ENCODE measurements around the gene ANKS1B.

ANKS1B gene

DNA sequence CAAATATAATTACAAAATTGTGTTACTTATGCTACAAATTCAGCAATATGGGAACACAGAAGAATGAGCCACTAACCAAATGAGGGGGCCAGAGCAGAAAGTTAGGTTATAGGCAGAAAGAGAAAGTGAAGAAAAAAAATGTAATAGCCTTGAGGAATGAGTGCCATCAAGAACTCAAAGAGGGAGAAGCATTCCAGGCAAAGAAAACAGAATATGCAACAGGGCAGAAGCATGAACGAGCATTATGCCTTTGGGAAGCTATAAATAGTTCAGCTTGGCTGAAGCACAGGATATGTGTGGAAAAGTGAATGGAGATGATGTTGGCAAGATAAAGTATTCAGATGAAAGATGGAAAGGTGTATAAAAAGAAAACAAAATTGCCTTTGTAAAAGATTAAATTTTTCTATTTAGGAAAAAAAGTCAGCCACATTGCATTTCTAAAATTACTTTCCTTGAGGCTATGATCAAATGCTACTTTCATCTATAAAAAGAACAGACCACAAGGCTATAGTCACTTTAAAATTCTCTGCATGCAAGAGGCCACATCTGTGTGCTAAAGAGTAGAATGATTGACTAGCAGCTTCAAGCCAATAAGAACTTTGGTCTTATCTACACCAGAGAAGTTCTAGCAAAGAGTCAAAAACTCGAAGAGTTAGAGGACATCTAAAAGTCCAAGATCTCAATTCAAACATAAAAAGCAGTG, 530.7 kb downstream of the ANKS1B start:
- TF ChIP-seq, protein P1, sequence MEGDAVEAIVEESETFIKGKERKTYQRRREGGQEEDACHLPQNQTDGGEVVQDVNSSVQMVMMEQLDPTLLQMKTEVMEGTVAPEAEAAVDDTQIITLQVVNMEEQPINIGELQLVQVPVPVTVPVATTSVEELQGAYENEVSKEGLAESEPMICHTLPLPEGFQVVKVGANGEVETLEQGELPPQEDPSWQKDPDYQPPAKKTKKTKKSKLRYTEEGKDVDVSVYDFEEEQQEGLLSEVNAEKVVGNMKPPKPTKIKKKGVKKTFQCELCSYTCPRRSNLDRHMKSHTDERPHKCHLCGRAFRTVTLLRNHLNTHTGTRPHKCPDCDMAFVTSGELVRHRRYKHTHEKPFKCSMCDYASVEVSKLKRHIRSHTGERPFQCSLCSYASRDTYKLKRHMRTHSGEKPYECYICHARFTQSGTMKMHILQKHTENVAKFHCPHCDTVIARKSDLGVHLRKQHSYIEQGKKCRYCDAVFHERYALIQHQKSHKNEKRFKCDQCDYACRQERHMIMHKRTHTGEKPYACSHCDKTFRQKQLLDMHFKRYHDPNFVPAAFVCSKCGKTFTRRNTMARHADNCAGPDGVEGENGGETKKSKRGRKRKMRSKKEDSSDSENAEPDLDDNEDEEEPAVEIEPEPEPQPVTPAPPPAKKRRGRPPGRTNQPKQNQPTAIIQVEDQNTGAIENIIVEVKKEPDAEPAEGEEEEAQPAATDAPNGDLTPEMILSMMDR (IDR thresholded peaks at IDR 0.05; ENCODE audit: low read depth, low read length, missing control alignments) = no peak
- no peaks in the 10 kb centered on the region for H3K36me3 ChIP-seq (replicated peaks)
- in situ Hi-C loops (cut with HindIII; ENCODE audit: low pct_ligation_motif_present, low sequenced_read_pairs) = no loop called here
- H3K4me3 ChIP-seq (ENCODE audit: low read depth, low read length) = no peak overlapping the region
- DNase-seq = peak; percentile 0
- H3K27me3 ChIP-seq (replicated peaks) = no peaks in the 10 kb centered on the region
- H3K27ac ChIP-seq = no peak overlapping the region

DNA sequence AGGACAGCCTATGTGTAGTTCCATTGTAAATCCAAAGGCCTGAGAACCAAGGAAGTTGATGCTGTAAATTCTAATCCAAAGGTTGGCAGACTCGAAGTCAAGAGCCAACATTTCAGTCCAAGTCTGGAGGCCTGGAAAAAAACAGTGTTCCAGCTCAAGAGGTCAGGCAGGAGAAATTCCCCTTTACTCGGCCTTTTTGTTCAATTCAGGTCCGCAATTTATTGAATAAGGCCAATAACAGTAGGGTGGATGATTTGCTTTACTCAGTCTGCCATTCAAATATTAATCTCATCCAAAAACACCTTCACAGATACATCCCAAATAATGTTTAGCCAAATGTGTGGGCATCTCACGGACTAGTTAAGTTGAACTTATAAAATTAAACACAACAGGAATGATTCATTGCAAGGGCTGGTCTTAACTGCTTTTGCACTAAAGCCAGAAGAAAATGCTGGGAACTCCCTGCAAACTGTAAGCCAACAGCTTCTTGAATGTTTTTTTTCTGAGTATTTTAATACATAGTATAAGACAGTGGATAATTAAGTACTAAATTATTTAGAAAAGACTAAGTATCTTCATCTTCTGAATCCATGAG, 534.6 kb downstream of the ANKS1B start:
- H3K36me3 ChIP-seq (replicated peaks) = no peaks in the 10 kb centered on the region
- no peak overlapping the region for H3K4me3 ChIP-seq (ENCODE audit: low read depth, low read length)
- no peaks in the 10 kb centered on the region for H3K27me3 ChIP-seq (replicated peaks)
- in situ Hi-C loops (cut with HindIII; ENCODE audit: low pct_ligation_motif_present, low sequenced_read_pairs) = no loop called here
- no peak for DNase-seq
- no peak overlapping the region for H3K27ac ChIP-seq
- TF ChIP-seq, protein P1 (IDR thresholded peaks at IDR 0.05; ENCODE audit: low read depth, low read length, missing control alignments) = no peak

DNA sequence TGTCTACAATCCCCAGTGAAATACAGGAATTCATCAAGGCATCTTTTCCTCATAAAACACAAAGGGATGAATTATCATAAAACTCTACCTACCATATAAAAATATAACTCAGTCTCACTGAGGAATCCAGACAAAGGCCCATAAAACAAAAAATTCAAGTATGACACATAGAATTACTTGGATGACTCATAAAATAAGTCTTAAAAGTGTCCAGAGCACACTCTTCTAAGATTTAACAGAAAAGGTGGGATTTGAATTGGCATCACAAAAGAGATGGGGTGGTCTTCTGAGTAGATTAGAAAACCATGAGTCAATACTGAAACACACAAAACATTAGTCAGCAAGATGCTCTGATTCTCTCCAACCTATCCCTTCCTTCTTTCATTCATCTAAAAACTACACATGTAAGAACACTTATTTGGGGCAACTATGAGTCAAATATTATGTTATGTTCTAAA, 539.8 kb downstream of the ANKS1B start:
- in situ Hi-C loops (cut with HindIII; ENCODE audit: low pct_ligation_motif_present, low sequenced_read_pairs) = no loop called here
- DNase-seq = no peak
- TF ChIP-seq, protein P1 (IDR thresholded peaks at IDR 0.05; ENCODE audit: low read depth, low read length, missing control alignments) = no peak
- H3K27me3 ChIP-seq (replicated peaks) = no peaks in the 10 kb centered on the region
- H3K36me3 ChIP-seq (replicated peaks) = no peaks in the 10 kb centered on the region
- H3K4me3 ChIP-seq (ENCODE audit: low read depth, low read length) = no peak overlapping the region
- H3K27ac ChIP-seq = no peak overlapping the region

DNA sequence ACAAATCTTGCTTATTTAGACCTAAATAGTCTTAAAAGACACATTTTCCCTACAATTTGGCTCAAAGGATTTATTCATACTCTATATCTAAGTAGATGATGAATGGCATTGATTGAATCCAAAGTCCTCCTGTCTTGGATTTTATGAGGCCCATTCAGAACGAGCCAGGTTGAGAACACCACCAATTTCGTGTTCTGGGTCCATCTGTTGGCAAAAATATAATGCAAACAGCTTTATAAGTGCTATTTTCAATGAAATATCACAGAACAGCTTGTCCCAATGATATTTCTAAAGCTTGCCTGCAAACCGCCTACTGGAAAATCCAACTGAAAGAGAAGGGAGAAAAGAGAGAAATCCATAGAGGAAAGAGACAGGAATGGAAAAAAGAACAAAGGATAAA, 542.0 kb downstream of the ANKS1B start:
- Histone ChIP-seq H3K4me3 (ENCODE audit: low read depth, low read length) (no peak overlapping the region), H3K27me3 (replicated peaks) (no peaks in the 10 kb centered on the region), H3K36me3 (replicated peaks) (no peaks in the 10 kb centered on the region), H3K27ac (no peak overlapping the region)
- TF ChIP-seq, protein P1 (IDR thresholded peaks at IDR 0.05; ENCODE audit: low read depth, low read length, missing control alignments) = no peak
- in situ Hi-C loops (cut with HindIII; ENCODE audit: low pct_ligation_motif_present, low sequenced_read_pairs) = no loop called here
- DNase-seq = no peak

DNA sequence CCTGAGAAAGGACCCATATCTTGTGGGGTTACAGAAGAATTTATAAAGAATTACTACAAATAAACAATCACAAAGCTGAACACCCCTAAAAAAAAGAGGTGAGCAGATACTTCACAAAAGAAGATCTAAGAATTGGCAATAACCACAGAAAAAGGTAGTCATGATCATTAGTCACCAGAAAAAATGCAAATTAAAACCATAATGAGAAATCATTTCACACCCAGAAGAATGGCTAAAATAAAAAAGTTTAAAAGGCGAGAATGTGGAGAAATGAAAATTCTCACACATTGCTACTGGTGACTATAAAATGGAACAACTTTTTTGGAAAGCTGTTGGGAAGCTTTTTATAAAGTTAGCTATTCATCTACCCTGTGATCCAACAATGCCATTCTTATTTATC, 545.3 kb downstream of the ANKS1B start:
- no peak for DNase-seq
- in situ Hi-C loops (cut with HindIII; ENCODE audit: low pct_ligation_motif_present, low sequenced_read_pairs) = no loop called here
- H3K36me3 ChIP-seq (replicated peaks) = no peaks in the 10 kb centered on the region

More for the DNA sequence above, 545.3 kb downstream of the ANKS1B start:
- no peak overlapping the region for H3K4me3 ChIP-seq (ENCODE audit: low read depth, low read length)
- TF ChIP-seq, protein P1 (IDR thresholded peaks at IDR 0.05; ENCODE audit: low read depth, low read length, missing control alignments) = no peak
- no peak overlapping the region for H3K27ac ChIP-seq
- H3K27me3 ChIP-seq (replicated peaks) = no peaks in the 10 kb centered on the region

All from brain microvascular endothelial cell (primary cell).